HG03097 (cell line): ENCODE results near the gene LHPP.

Experiments used
- ATAC-seq: cut with Tn5 transposase; IDR thresholded peaks from one replicate; pipeline ENCODE4 v1.9.1; 2021; ENCODE audit not compliant: unreplicated experiment, low FRiP score

LHPP gene

DNA sequence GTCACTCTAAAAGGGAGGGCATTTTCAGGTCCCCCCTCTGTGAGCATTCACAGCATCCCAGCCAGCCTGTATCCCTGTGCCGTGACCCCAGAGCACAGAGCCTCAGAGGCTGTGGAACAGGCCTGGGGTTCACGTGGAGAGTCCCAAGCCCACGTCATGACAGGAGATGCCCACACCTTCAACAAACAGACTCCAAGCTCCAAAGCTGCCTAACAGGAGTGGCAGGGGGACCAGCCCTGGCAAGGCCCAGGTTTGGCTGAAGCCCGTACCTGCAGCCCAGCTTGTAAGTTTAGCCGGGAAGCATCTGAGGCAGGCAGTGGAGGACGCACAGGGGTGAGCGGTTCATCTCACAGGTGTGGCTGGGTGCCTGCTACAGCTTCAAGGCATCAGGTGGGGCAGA, 33.5 kb downstream of the LHPP start:
- no peak for ATAC-seq

- ATAC-seq = no peak
Measured at GRCh38 chr10:124495725-124496124, 34.1 kb downstream of the LHPP start.

DNA sequence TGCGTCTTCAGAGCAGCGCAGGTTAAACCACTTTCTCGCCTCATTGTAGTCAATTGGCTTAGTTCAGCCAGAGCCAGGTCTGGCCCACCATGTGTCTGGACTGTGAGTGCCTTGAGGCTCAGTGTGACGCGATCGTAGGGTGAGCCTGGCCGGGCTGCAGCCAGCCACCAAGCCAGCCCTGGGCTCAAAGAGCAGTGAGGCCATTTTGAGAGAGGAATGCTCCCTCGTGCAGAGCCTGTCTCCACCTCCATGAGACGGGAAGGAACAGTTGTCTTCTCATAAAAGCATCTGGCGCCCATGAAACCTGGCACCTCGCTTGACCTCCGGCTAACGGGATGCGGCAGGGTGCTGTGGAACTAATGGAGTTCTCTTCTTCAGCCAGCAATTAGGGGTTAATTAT, 34.5 kb downstream of the LHPP start:
- no peak for ATAC-seq

- ATAC-seq = no peak
Measured at GRCh38 chr10:124496620-124497019, 35.0 kb downstream of the LHPP start.

GRCh38 chr10:124497196-124497881, 35.7 kb downstream of the LHPP start:
- ATAC-seq = no peak

DNA sequence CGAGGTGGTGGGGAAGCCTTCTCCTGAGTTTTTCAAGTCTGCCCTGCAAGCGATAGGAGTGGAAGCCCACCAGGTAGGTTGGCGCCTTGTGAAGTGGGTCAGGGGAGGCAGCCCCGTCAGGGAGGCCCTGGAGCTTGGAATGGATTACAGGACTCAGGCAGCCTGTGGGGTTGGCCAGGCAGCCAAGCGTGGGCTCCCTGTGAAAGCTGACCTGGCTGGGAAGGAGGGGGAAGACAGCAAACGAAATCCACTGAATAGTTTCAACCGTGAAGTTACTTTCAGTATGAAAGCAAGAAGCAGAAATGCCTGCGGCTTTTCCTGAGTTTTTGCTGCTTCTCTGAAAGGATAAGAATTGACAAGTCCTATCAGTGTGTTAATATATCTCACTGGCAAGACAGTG, 36.4 kb downstream of the LHPP start:
- no peak for ATAC-seq

DNA sequence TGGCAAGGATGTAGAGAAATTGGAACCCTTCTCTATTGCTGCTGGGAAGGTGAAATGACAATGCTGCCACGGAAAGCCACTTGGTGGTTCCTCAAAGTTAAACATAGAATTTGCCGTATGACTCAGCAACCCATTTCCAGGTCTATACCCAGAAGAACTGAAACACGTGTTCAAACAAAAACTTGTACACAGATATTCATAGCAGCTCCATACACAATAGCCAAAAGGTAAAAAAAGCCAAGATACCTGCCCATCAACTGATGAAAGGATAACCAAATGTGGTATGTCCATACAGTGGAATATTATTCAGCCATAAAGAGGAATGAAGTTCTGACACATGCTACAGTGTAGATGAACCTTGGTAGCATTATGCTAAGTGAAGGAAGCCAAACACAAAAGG, 39.1 kb downstream of the LHPP start:
- no peak for ATAC-seq

GRCh38 chr10:124504711-124505110, 43.1 kb downstream of the LHPP start:
- no peak for ATAC-seq

- ATAC-seq = no peak
Measured at GRCh38 chr10:124505279-124505678, 43.7 kb downstream of the LHPP start.

DNA sequence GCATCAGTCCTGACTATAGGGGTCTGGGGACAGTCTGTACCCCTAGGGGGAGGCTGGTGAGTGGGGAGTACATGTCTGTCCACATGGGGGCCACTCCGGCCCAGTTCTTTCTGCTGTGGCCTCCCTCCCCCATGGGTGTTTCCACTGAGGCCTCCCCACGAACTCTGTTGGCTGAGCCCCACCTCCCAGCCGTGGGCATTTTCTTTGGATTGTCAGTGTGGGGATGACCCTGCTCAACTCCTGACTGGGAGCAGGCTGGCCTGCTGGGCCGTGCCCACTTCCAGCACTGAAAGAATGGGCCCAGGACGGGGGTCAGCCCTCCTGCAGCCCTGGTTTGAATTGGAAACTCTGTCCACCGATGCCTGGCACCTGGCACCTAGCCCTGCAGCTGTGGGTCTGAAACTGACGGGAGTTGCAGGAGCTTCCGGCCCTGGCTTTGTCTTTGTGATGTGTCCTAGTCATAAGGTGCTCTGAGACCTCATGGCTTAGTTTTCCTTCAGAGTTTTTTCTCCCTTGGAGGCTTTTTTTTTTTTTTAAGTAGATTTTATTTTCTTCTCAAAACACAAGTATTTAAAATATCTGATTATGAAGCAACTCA, 46.5 kb downstream of the LHPP start:
- no peak for ATAC-seq

DNA sequence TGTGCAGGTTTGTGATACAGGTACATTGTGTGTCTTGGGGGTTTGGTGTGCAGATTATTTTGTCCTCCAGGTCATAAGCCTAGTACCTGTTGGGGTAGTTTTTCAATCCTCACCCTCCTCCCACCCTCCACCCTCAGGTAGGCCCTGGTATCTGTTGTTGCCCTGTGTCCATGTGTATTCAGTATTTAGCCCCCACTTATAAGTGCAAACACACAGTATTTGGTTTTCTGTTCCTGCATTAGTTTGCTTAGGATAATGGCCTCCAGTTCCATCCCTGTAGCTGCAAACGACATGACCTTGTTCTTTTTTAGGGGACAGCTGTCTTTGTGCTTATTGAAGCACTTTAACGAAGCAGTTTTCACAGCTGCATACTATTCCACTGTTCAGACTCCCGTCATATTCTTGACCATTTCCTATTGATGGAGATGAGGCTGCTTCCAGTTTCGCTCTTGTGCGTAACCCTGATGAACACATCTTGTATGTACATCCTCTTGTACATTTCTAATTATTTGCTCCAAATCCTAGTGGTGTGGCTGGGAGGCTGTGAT, 47.4 kb downstream of the LHPP start:
- ATAC-seq = no peak

GRCh38 chr10:124509880-124510632, 48.4 kb downstream of the LHPP start:
- no peak for ATAC-seq

DNA sequence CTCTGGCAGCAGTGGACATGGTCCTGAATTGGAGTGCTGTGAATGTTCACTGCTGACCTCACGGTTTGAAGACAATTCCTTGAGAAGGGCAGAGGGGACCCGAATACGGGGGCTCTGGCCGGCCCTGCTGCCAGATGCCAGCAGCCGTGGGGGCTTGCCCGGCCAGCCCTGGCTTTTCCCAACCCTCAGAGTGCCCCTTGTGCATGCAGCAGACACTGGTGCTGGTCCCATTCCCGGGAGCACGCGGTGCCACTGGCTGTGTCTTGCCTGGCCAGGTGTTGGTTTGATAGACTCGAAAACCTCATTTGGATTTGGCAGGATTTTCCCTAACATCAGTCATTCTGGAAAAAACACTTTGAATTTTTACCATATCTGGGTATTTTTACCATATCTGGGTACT, 49.1 kb downstream of the LHPP start:
- no peak for ATAC-seq

GRCh38 chr10:124511205-124512039, 49.8 kb downstream of the LHPP start:
- no peak for ATAC-seq

DNA sequence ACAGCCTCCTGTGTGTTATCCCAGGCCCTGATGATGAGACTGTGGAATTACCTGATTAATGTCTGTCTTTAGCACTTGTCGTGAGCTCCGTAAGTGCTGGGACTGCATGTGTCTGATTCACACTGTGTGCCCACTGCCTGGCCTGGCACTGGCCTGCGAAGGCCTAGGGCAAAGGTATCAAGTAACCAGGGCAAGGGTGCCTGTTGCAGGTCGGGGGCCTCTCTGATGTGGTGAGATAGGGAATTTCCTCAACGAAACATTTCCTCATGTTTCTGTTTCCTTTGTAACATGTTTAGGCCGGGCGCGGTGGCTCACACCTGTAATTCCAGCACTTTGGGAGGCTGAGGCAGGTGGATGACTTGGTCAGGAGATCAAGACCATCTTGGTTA, 50.4 kb downstream of the LHPP start:
- no peak for ATAC-seq

GRCh38 chr10:124512600-124512999, 51.0 kb downstream of the LHPP start:
- no peak for ATAC-seq

DNA sequence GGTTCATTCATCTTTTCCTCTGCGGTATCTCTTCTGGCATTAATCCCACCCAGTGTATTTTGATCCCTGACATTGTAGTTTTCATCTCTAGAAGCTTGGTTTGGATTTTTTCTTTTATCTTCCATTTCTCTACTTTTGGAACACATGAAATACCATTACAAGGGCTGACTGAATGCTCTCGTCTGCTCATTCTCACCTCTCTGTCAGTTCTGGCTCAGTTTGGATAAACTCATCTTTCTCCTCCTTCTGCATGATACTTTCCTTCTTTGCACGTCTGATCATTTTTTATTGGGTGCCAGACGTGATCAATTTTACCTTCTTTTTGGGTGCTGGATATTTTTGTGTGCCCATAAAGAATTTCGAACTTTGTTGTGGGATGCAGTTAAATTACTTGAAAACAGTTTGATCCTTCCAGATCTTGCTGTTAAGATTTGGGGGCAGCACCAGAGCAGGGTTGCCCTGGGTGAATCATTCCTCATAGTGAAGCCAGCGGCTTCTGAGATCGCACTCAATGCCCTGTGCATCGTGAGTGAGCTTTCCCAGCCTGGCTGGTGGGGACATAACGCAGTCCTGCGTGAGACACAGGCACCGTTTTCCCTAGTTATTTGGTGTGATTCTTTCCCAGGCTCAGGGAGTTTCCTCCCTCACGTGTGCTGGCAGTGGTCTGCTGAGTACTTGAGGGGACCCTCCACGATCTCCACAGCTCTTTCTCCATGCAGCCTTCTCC, 53.8 kb downstream of the LHPP start:
- no peak for ATAC-seq

GRCh38 chr10:124516181-124516580, 54.6 kb downstream of the LHPP start:
- ATAC-seq = no peak

GRCh38 chr10:124516746-124517397, 55.2 kb downstream of the LHPP start:
- ATAC-seq = no peak

DNA sequence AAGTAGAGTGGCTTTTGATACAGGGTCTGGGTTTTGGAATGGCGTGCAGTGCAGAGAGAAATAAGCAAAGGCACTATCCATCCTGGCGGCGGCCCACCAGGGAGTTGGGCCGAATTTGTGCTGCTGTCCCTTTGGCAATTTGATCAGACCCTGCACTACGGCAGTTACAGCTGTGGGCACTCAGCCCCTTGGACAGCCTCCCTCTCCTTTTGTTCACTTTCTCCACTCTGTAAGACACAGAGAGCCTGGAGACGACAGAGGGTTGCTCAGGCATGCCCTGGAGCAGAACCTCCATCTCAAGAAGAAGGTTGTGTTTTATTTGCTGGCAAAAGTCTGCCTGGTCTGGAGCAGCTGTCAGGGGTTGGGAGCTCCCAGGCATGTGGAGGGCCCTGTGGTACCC, 55.8 kb downstream of the LHPP start:
- no peak for ATAC-seq
